Kidney (tissue), 14 donors: ENCODE results near the gene ACTR8. TPM values are rescaled to one million over a fixed set of nuclear protein-coding genes. Genes with fewer than 3 reads are reported as not detected.

Experiments
- DNase-seq, 5 donors: peaks; one replicate each; pipeline ENCODE4 v3.0.0-alpha.2; 2013 to 2020
- FAIRE-seq: peaks from 2 replicates; lab custom pipeline; 2012; peaks lifted over from hg19 to GRCh38; lab: Jason Lieb, UNC
- H3K27ac ChIP-seq, 2 donors: one replicate each; pipeline ENCODE4 v1.7.0; 2013; ENCODE audit warnings: low read depth in 2 of 2, low read length in 2 of 2, inconsistent platforms in 1 of 2
- H3K27me3 ChIP-seq: one replicate; pipeline ENCODE4 v1.7.1; 2013; ENCODE audit warnings: low read length, inconsistent platforms; ENCODE audit not compliant: control insufficient read depth, insufficient read depth
- H3K36me3 ChIP-seq, 3 donors: one replicate each; pipeline versions ENCODE4 v1.7.0 to v1.7.1; 2013; ENCODE audit warnings: low read length in 3 of 3, control low read depth in 1 of 3, inconsistent platforms in 1 of 3; ENCODE audit not compliant: insufficient read depth in 3 of 3, control insufficient read depth in 2 of 3
- H3K4me1 ChIP-seq, 3 donors: one replicate each; pipeline versions ENCODE4 v1.7.0 to v1.7.1; 2013; ENCODE audit warnings: low read length in 3 of 3, inconsistent platforms in 1 of 3, low read depth in 1 of 3; ENCODE audit not compliant: control insufficient read depth in 2 of 3, insufficient read depth in 2 of 3
- H3K4me3 ChIP-seq, 3 donors: one replicate each; pipeline versions ENCODE4 v1.7.0 to v1.8.1; 2013; ENCODE audit warnings: low read length in 3 of 3, control low read depth in 1 of 3, inconsistent platforms in 1 of 3
- H3K9ac ChIP-seq, 3 donors: one replicate each; pipeline versions ENCODE4 v1.7.0 to v1.7.1; 2013; ENCODE audit warnings: low read length in 3 of 3, control low read depth in 1 of 3, inconsistent platforms in 1 of 3
- H3K9me3 ChIP-seq, 3 donors: one replicate each; pipeline versions ENCODE4 v1.7.0 to v1.7.1; 2013; ENCODE audit warnings: low read length in 3 of 3, control low read depth in 1 of 3, inconsistent platforms in 1 of 3; ENCODE audit not compliant: control insufficient read depth in 2 of 3, insufficient read depth in 1 of 3
- CTCF ChIP-seq: IDR thresholded peaks from 3 replicates; pipeline ENCODE4 v1.5.1; 2012; ENCODE audit warnings: mild to moderate bottlenecking, moderate library complexity, borderline replicate concordance; ENCODE audit not compliant: insufficient read depth; ENCODE audit errors: extremely low read depth
- intact Hi-C: fragments of 100-400 bp; cut with DNase I; formaldehyde crosslinking; loops from one replicate; pipeline ENCODE4 v1.11.1; 2022
- polyA plus RNA-seq: library from polyadenylated mRNA; stranded (reverse); fragments of 350-450 nt; fragmentation: Illumina TruSeq; extraction: RNeasy Lipid Tissue Mini Kit (QIAGEN cat#74804); gene quantifications from one replicate; pipeline ENCODE4 v1.2.3, GENCODE V29; 2014; ENCODE audit warnings: low read depth, low replicate concordance; ENCODE audit not compliant: insufficient read depth
- total RNA-seq: library from RNA; stranded (reverse); fragmentation: NEBNext Ultra II Directional; extraction: Animal tissue kit (Norgen Biotek cat#: 25700); gene quantifications from one replicate; pipeline ENCODE4 v1.2.1, GENCODE V29; 2021
- donor health status: control.
- donor health status: control.
- donor health status: control.
- donor health status: control.
- donor health status: control.
- donor health status: DM: yes; HTN: yes; CAD: no.
- donor health status: Normal renal cell carcinoma (clear cell type).

Gene ACTR8
- total and polyA plus RNA-seq, 2 donors from 2014 or later, result 20.4 to 29.6 TPM

GRCh38 chr3:53830944-53831343 lies 51.0 kb downstream of the ACTR8 start:
- Histone ChIP-seq H3K27ac (no peak overlapping the region), H3K27me3 (no peaks in the 10 kb centered on the region), H3K9ac (no peak overlapping the region), H3K4me1 (no peaks in the 10 kb centered on the region), H3K36me3 (no peaks in the 10 kb centered on the region), H3K4me3 (no peak overlapping the region), H3K9me3 (no peaks in the 10 kb centered on the region)
- DNase-seq, result peak in 1 of 5 donors; percentile 24
- FAIRE-seq, result no peak
- intact Hi-C loops, result no loop called here
- TF ChIP-seq CTCF, result no peak

GRCh38 chr3:53829605-53830004 lies 52.3 kb downstream of the ACTR8 start:
- Histone ChIP-seq H3K36me3 (no peaks in the 10 kb centered on the region), H3K9me3 (no peaks in the 10 kb centered on the region), H3K4me3 (no peak overlapping the region), H3K27me3 (no peaks in the 10 kb centered on the region), H3K27ac (no peak overlapping the region), H3K4me1 (no peaks in the 10 kb centered on the region), H3K9ac (no peak overlapping the region)
- FAIRE-seq (no peak), DNase-seq (peak in 1 of 5 donors; percentile 1)
- intact Hi-C loops, result no loop called here
- no peak for TF ChIP-seq CTCF

- intact Hi-C loops, result no loop called here
- H3K4me1 ChIP-seq, result no peaks in the 10 kb centered on the region
- TF ChIP-seq CTCF, result no peak
- FAIRE-seq, result no peak
- DNase-seq, result no peak
- H3K9ac ChIP-seq, result no peak overlapping the region
- H3K27ac ChIP-seq, result no peak overlapping the region
- H3K9me3 ChIP-seq, result no peaks in the 10 kb centered on the region
- H3K36me3 ChIP-seq, result no peaks in the 10 kb centered on the region
- no peaks in the 10 kb centered on the region for H3K27me3 ChIP-seq
- H3K4me3 ChIP-seq, result no peak overlapping the region
Measured at GRCh38 chr3:53828581-53828980, 53.4 kb downstream of the ACTR8 start.

- H3K9me3 ChIP-seq, result no peaks in the 10 kb centered on the region
- no peak overlapping the region for H3K9ac ChIP-seq
- no peak overlapping the region for H3K27ac ChIP-seq
- no peak overlapping the region for H3K4me3 ChIP-seq
- DNase-seq (no peak), FAIRE-seq (no peak)
- H3K36me3 ChIP-seq, result peaks cover 0 to 15% (median 1%) of the 10 kb centered on the region in 3 donors
- no peaks in the 10 kb centered on the region for H3K4me1 ChIP-seq
- TF ChIP-seq CTCF, result no peak
- intact Hi-C loops, result no loop called here
- no peaks in the 10 kb centered on the region for H3K27me3 ChIP-seq
Measured at GRCh38 chr3:53826048-53826447, 55.9 kb downstream of the ACTR8 start.
